GM18498 (cell line): ENCODE data around the gene ODAD4.
"Not testable (repeated sequence)": the region's sequence is repeated elsewhere in the genome, so short reads cannot be mapped to it uniquely, and the experiment has no call there.

Experiments
- ATAC-seq: cut with Tn5 transposase; IDR thresholded peaks from one replicate; pipeline ENCODE4 v1.9.1; 2021; ENCODE audit warnings: mild to moderate bottlenecking, moderate library complexity; ENCODE audit not compliant: unreplicated experiment

The ODAD4 gene

DNA sequence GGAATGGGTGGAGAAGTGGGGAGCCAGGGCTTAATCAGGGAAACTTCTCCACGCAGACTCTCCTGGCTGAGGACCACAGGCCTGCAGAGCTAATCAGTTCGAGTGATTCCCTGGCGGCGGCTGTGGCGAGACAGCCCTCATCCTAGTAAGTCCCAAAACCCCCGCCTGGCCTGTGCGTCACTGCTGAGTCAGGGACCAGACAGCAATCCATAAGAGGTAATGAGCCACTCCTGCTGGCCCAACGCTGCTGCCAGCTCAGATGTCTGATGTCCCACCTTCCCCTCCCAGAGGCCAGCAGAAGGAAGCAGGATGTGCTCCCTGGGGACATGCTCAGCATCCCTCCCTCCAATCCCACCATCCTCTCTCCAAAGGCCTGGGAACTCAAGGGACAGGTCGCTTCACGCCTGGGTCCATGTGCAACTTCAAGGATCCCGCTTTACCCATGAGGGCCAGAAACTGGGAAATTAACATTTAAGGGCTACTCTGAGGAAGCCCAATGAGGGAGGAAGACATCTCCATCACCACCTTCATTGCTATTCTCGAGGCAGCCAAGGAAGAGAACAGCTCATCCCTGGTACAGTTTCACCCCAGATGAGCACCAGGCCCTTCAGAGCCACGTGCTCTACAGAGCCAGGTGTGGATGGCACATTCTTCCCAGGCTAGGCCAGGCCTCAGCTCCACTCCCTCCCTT is 19.6 kb upstream of the ODAD4 start:
- ATAC-seq, result no peak

DNA sequence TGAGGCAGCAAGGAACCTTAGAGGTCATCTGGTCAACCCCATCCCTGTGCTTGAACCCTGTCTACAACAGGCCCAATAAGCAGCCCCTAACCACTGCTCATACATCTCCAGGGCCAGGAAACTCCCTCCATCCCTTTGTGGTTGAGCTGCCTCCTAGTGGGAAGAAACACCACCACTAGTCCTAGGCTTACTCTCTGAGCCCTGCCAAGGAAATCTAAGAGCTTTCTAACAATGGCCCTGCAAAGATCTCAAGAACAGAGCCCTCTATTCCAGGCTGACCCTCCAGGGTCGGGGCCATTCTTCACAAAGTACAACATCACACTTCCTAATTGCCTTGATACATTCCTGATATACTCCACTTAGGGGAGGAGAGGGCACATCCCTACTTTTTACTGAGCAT is 17.5 kb upstream of the ODAD4 start:
- no peak for ATAC-seq

DNA sequence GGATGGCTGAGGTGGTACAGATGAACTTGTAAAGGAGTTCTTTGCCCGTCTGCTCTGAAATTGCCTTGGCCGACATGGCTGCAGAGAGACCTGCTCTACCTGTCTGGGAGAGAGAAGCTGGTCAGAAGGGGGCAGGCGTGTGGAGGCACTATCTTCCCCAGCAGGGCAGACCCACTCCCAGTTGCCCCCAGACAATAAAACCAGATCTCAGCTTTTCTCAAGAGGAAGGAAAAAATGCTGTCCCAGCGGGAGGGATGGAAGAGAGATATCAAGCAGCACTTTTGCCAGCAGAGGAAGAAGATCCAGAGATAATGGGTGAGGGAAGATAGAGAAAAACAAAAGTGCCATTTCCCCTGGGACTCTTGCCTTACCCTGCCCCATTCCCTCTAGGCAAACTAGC is 16.6 kb upstream of the ODAD4 start:
- no peak for ATAC-seq

GRCh38 chr17:41914358-41914766 is 16.1 kb upstream of the ODAD4 start:
- ATAC-seq, result no peak

- no peak for ATAC-seq
Measured at GRCh38 chr17:41915020-41915419, 15.4 kb upstream of the ODAD4 start.

DNA sequence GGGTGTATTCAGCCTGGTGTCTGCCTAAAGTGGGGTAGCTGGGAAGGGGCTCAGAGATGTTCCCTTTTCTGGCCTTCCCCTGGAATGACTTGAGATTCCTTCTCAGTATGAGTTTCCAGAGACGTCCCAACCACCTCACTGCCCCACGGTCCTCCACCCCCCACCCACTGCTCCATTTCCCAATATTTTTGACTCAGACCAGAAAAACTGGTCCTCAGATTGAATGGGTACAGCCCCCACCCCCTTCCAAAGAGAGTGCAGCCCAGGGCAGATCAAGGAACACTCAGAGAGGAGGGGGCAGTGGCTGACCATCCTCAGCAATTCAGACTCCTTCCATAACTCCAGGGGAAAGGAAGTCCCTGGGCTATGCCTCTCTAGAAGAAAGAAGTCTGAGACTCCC is 14.9 kb upstream of the ODAD4 start:
- no peak for ATAC-seq

DNA sequence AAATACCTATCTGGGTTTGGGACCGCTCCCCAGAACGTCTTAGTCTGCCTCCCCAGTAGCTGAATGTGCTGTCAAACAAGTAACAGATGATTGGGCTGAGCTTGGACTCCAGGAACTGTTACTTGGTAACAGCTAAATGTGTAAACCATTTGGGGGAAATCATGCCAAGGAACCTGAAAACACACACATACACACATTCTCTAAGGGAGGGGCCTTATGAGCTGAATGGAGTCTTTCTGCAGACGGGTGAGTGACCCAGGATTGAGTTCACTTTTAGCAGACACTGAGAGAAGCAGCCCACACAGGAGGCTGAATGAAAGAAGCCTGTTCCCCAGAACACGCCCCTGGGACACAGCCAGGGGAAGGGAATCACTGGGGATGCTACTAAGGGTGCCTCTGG is 13.2 kb upstream of the ODAD4 start:
- ATAC-seq, result no peak

GRCh38 chr17:41917679-41918313 is 12.6 kb upstream of the ODAD4 start:
- peak; percentile 17 for ATAC-seq

GRCh38 chr17:41918314-41919164 is 11.9 kb upstream of the ODAD4 start, which contains the start of gene ACLY:
ACLY (minus strand) TSS chr17:41918951; CDS start chr17:41913873, 5,078 bp downstream.
- ATAC-seq, result peak; percentile 96

- ATAC-seq, result peak; percentile 11
Measured at GRCh38 chr17:41919165-41919817, 11.1 kb upstream of the ODAD4 start.

GRCh38 chr17:41919840-41920579 is 10.4 kb upstream of the ODAD4 start:
- no peak for ATAC-seq

DNA sequence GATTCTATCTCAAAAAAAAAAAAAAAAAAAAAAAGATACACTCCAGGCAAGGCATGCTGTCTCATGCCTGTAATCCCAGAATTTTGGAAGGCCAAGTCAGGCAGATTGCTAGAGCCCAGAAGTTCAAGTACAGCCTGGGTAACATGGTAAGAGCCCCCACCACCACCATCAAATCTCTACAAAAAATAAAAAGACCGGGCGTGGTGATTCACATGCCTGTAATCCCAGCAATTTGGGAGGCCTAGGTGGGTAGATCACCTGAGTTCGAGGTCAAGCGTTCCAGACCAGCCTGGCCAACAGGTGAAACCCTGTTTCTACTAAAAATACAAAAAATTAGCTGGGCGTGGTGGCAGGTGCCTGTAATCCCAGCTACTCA is 9.8 kb upstream of the ODAD4 start:
- no peak for ATAC-seq

- no peak for ATAC-seq
Measured at GRCh38 chr17:41925991-41926590, 4.3 kb upstream of the ODAD4 start.

- ATAC-seq, result no peak
Measured at GRCh38 chr17:41928693-41929251, 1.6 kb upstream of the ODAD4 start.

- not testable (repeated sequence) for ATAC-seq
Measured at GRCh38 chr17:41930833-41931156, 378 bp downstream of the ODAD4 start.

DNA sequence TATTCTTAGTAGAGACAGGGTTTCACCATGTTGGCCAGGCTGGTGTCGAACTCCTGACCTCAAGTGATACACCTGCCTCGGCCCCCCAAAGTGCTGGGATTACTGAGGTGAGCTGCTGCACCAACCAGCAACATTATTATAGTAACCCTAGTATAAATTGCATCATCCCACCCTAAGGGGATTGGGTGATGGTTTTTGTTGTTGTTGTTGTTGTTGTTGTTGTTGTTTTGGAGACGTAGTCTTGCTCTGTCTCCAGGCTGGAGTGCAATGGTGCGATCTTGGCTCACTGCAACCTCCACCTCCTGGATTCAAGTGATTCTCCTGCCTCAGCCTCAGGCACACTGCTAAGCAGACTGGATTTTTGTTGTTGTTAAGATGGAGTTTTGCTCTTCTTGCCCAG is 1.3 kb downstream of the ODAD4 start:
- not testable (repeated sequence) for ATAC-seq

DNA sequence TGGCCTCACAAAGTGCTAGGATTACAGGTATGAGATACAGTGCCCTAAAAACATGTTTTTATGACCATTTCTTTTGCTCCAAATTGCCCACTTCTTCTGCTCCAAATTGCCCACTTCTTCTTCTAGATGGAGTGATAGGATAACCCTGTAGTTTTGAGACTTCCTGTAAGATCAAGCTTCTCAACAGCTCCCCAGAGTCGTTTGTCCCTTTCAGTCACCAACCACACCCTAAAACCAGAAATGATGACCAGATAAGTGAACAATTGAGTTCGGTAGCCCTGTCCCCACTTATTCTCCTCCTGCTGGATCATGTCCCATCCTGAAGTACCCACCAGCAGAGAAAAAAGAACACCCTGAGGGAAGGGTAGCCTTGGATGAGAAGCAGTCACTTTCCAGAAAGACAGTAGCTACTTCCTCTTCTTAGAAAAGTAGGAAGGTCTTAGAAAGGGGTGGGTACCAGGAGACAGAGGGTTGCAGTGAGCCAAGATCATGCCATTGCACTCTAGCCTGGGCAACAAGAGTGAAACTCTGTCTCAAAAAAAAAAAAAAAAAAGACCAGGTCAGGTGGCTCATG is 2.5 kb downstream of the ODAD4 start:
- no peak for ATAC-seq

- ATAC-seq, result no peak
Measured at GRCh38 chr17:41935641-41936040, 5.2 kb downstream of the ODAD4 start.
